Left renal pelvis (tissue), 4 donors: ENCODE results near the gene IGSF1. TPM values are rescaled to one million over a fixed set of nuclear protein-coding genes. Genes with fewer than 3 reads are reported as not detected.
"Not testable (repeated sequence)": the region's sequence is repeated elsewhere in the genome, so short reads cannot be mapped to it uniquely, and the experiment has no call there.

Experiments
- DNase-seq, 4 donors: peaks; one replicate each; pipeline ENCODE4 v3.0.0-alpha.2; 2013; ENCODE audit warnings: low read depth in 4 of 4, low spot score in 3 of 4
- polyA plus RNA-seq, 4 donors: library from polyadenylated mRNA; unstranded; fragments of 120-200 nt; gene quantifications; one replicate each; pipeline ENCODE4 v1.2.1, GENCODE V29; 2013; ENCODE audit not compliant: insufficient read length in 4 of 4

IGSF1 gene
- polyA plus RNA-seq, 4 donors: 4.2 to 23.1 (median 15.6) TPM

DNA sequence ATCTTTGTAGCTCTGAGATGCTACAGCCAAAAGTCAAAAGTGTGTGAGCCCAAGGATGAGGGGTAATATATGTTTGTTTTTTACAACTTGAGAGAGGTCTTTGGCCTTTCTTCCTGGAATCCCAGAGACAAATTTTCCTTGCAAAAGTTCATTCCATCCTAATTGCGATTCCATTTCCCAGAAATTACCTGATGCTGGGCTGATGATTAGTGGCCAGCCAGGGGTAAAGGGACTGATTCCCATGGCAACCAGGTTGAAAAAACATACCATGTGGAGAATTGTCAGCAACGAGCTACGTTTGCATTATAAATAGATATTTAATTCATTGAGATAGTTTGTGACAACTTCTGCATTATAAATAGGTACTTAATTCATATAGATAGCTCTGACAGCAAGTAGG, 17.8 kb downstream of the IGSF1 start:
- no peak for DNase-seq

DNA sequence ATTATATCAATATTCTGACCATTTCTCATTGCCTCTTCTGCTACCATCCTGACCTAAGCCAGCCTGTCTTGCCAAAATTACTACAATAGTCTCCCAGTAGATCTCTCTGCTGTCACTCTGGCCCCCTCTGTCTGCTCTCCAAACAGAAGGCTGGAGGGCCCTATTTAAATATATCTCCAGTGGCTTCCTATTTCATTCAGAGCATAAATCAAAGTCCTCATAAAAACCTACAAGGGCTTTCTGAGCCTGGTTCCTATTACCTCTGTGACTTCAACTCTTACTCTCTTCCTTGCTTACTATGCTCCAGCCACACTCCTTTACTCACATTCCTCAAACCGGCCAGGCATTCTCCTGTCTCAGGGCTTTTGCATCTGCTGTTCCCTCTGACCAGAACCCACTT, 19.0 kb downstream of the IGSF1 start:
- no peak for DNase-seq

DNA sequence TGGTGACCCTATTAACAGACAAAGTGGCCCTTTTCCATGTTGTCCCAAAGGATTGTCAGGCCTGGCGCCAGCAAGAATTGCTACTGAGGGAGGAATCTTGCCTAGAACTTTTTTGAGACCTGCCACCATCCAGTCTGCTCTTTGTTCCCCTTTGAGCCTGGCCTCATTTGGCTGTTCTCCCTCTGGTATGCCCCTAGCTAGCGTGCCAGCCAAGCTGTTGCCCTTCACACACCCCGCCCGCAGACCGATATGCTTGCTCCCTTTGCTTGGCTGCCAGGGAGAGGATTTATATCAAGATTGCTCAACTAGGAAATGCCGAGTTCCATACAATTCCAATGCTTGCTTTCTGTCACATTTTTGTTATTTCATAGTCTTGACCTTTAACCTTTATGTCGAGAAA, 24.4 kb downstream of the IGSF1 start:
- no peak for DNase-seq

DNA sequence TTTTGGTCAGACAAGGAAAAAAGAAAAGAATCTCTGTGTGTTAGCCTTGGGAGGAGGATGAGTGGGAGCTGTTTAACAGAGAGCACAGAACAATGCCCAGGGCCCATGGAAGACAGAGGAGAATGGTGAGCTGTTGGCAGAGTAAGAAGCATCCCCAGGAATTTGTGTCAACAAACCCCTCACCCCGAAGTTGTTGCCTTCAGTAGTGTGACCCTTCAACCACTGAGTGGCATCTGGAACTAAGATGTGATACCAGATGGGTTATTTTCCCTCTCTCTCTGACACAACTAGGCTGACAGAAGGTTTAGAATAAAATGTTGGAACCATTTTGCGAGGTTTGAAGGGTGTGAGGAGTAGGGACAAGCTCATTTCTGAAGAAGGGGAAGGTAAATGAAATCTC, 25.1 kb downstream of the IGSF1 start:
- DNase-seq: no peak

DNA sequence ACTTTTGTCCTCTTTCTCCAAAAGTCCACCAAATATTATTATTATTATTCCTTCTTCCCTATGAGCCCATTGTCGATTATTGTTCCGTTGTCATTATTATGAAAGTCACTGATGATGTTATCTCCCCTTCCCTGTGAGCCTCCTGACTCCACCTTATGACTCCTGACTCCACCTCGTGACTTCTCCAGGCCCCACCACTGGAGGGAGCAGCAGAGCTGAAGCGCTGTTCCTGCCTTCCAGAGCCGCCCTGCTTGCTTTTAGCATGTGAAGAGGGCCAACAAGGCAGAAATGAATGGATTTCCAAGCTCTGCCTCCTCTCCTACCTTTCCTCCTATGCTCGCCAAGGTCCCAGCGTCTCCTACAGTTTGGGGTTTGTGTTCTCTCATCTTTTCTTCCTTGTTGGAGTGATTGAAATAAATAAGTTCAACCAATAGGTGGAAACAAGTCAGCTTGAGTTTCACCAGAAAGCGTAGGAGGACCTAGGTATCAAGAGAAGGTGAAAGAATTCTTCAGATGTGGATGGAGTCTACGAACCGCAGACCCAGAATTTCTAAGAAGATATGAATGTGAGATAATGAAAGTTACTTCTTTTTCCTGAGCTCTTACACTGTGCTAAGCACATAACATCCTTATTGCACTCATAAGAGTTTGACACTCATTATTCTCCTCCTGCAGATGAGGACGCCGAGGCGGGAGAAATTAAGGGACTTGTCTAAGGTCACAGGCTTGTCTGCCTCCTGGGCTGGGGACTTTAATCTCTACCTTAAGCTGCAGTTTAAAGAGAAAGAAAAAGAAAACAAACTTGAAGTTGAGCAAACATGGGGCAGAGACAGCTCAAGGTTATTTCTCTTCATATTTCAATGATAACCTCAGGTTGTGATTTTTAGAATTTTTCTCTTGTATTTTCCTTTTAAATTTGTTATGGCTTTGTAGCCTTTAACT, 26.1 kb downstream of the IGSF1 start:
- DNase-seq: no peak

DNA sequence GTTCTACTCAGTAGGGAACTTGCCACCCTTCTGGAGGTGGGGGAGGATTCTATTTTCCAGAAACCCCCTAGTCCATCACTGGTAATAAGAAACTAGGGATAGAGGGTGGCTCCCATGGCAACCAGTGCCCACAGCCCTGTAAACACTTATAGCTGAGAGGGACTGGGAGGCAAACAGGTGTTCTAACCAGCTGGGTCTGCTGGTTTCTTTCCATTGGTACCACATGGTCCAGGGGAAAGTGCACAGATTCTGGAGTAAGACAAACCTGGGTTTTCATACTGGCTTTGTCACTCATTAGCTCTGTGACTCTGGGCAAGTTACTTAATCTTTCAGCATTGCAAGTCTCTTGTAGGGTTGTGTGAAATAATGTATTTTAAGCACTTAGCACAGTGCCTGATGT, 26.9 kb downstream of the IGSF1 start:
- no peak for DNase-seq

DNA sequence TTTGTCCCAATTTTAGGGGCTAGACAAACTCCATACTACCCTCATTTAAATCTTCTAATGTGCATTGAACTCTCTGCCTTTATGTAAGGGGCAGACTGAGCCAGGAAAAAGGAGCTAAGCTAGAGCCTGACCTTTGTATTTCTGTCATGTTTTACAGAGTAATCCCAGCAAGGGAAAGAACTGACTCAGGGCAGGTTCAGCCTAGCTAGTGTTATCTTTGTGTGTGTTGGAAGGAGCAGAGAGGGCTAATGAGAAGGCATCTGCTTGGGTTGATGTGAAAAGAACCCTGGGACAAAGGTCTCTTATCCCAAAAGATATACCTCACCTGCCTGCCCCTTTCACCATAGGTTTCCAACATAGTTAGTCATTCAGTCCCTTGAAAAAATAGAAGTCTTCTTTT, 31.7 kb downstream of the IGSF1 start:
- no peak for DNase-seq

DNA sequence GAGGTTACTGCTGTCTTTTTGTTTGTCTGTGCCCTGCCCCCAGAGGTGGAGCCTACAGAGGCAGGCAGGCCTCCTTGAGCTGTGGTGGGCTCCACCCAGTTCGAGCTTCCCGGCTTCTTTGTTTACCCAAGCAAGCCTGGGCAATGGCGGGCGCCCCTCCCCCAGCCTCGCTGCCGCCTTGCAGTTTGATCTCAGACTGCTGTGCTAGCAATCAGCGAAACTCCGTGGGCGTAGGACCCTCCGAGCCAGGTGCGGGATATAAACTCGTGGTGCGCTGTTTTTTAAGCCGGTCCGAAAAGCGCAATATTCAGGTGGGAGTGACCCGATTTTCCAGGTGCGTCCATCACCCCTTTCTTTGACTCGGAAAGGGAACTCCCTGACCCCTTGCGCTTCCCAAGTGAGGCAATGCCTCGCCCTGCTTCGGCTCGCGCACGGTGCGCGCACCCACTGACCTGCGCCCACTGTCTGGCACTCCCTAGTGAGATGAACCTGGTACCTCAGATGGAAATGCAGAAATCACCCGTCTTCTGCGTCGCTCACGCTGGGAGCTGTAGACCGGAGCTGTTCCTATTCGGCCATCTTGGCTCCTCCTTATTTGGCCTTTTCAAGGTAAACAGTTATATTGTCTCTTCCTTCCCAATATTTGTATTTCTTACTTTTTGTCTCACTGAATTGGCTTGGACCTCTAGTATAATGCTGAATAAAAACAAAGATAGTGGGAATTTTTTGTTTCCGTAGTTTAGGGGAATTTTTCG, 37.9 kb downstream of the IGSF1 start:
- not testable (repeated sequence) for DNase-seq

DNA sequence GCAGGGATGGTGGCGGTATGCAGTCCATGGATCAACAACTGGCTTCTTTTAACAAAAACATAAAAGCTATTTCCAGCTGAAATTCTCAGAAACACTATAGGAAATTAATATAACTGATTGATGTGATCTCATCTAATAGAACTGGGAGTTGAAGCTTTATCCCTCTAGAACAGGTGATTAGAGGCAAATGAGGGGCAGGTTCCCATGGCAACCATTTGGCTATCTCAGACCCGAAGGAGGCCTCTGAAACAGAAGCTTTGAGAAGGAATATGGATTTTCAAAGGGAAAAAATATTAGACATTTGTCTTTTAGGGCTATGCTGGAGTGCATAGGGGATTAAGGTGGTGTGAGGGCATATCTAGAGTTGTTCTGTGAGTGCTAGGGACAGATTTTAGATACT, 50.0 kb downstream of the IGSF1 start:
- no peak for DNase-seq

DNA sequence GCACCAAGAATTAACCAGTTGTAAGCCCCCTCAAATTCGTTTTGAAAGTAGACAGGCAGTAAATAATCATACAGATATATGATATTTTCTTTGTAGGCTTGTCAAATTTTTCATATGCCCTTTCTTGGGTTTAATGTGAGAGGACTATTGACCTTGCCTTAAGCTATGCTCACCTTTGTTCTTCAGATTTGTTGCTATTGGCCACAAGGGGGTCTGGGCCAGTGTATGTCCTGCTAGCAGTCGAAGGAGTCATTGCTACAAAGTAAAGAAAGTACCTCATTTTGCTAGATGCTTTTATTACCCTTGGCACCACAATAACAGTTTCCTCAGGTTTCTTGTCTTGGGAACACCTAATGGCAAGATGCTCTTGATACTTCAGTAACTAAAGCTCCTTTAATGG, 51.7 kb downstream of the IGSF1 start:
- no peak for DNase-seq

DNA sequence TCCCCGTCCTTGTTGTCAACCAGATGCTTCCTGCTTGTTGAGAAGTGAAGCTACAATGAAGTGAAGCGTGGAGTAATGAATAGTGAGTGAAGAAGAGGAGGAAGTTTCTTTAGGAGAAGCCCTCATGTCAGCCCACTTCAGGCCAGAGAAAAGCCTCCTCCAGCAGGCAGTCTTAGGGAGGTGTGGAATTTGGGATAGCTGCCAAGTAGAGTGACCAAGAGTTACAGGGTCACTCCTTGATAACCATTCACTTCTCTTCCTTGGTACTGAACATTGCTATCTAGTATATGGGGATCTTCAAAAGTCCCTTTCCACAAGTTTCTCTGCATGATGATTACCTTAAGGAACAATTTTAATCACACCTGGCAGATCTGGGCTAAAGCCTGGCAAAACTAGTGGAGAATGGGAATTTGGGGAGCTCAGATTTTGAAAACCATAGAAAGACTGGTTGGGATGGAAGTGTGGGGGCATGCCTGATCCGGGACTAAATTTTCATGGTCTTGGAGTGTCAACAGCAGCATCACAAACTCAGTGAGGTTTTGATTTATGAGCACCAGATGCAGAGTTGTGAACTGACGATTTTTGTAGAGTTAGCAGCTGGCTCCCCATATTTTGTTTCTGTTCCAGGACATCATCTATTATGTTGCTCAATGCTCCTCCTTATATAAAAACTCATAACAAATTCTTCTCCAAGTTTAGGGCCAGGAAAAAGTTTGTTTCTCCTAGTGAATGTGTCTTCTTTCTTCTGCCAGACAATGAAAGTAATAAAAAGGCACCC, 53.1 kb downstream of the IGSF1 start:
- DNase-seq: no peak

DNA sequence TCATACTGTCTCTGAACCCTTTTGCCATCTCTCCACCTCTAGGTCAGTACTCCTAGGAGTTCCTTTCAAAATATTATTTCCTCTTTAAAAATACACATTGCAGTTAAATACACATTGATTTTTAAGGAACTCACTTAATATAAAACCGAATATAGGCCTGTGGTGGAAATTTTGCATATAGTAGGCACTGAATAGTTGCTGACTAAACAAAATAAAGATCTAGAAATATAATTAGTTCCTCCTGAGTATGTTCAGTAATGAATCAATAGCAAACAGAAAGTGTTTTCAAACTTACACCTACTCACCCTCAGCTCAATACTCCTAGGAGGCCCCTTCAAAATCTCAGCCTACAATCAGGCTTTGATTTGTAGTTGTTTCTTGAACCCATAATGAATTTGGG, 61.5 kb downstream of the IGSF1 start:
- no peak for DNase-seq

DNA sequence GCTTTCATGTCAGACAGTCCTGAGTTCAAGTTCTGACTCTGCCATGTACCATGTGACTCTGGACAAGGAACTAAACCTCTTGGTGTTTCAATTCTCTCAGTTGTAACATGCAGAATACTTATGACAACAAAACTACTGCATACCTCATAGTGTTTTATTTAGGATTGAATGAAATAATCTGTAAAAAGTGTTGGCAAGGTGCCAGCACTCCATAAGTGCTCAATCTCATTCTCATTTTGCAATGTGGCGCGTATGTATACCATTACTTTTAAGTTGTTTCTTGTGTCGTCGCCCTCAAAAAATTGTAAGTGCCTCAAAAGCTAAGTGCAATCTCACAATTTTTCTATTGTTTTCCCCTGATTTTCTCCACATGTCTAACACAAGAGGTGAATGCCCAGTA, 62.5 kb downstream of the IGSF1 start:
- DNase-seq: no peak

DNA sequence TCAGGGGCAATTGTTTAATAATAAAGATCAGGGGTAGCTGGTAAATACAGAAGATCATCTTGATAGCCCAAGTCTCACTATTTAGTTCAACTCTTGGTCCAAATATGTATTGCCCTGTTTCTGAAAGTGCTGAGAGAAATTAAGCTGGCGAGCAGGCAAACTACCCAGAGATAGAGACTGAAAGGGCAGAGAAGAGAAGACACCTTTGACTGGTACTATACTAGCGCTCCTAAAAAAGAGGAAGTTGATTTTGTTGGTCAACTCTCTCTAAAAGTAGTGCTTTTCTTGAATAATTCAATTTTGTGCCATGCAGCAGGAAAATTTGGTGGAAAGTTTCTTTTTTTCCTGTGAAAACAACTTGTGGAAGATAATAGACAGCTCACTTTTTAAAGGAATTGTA, 64.0 kb downstream of the IGSF1 start:
- no peak for DNase-seq

Other genes with a start within 250 kb of the IGSF1 start
- under 1 TPM in 2 of 4 donors, not detected in 2; 0.06 to 0.11 TPM for gene ARHGAP36, start 231.0 kb downstream of the IGSF1 start, polyA plus RNA-seq